ENCODE measurements around the gene MICB.
A peak's percentile ranks its signal among the peaks of the same experiment; 100 is the strongest.
"Not testable (repeated sequence)": the region's sequence is repeated elsewhere in the genome, so short reads cannot be mapped to it uniquely, and the experiment has no call there.

The MICB gene

GRCh38 chr6:31493550-31493874, 4.4 kb upstream of the MICB start:
- Histone ChIP-seq H3K27me3 (ENCODE audit: insufficient read depth, low read length) (peaks cover 44% of the 10 kb centered on the region), H3K4me3 (ENCODE audit: low read length) (peak overlapping the region; percentile 80; the same call in 1 of the 2 replicates)
- not testable (repeated sequence) for H3K9me3 ChIP-seq (ENCODE audit: insufficient read depth, low read depth, low read length); H3K4me1 ChIP-seq (ENCODE audit: insufficient read depth, low read length); H3K9ac ChIP-seq (ENCODE audit: low read depth, low read length); H3K36me3 ChIP-seq (ENCODE audit: insufficient read depth, low read depth, low read length); H3K27ac ChIP-seq (ENCODE audit: low read length)

- H3K9me3 ChIP-seq (ENCODE audit: insufficient read depth, low read depth, low read length): no peaks in the 10 kb centered on the region
- H3K27me3 ChIP-seq (ENCODE audit: insufficient read depth, low read length): peaks cover 50% of the 10 kb centered on the region
- H3K4me3 ChIP-seq (ENCODE audit: low read length): peak overlapping the region; percentile 80
- H3K36me3 ChIP-seq (ENCODE audit: insufficient read depth, low read depth, low read length): no peaks in the 10 kb centered on the region
- H3K4me1 ChIP-seq (ENCODE audit: insufficient read depth, low read length): peaks cover 6% of the 10 kb centered on the region
- no peak overlapping the region for H3K27ac ChIP-seq (ENCODE audit: low read length)
- H3K9ac ChIP-seq (ENCODE audit: low read depth, low read length): peak overlapping the region; percentile 61; the same call in 1 of the 2 replicates
Observed at GRCh38 chr6:31493875-31494694, 3.9 kb upstream of the MICB start.

- Histone ChIP-seq H3K9me3 (ENCODE audit: insufficient read depth, low read depth, low read length) (no peaks in the 10 kb centered on the region), H3K27ac (ENCODE audit: low read length) (no peak overlapping the region), H3K36me3 (ENCODE audit: insufficient read depth, low read depth, low read length) (no peaks in the 10 kb centered on the region), H3K9ac (ENCODE audit: low read depth, low read length) (peak overlapping the region; percentile 61; the same call in 1 of the 2 replicates), H3K4me3 (ENCODE audit: low read length) (peak overlapping the region; percentile 80), H3K4me1 (ENCODE audit: insufficient read depth, low read length) (peaks cover 6% of the 10 kb centered on the region), H3K27me3 (ENCODE audit: insufficient read depth, low read length) (peaks cover 56% of the 10 kb centered on the region)
Observed at GRCh38 chr6:31495580-31495979, 2.4 kb upstream of the MICB start.

GRCh38 chr6:31496826-31497225, 1.1 kb upstream of the MICB start:
- H3K27ac ChIP-seq (ENCODE audit: low read length); H3K36me3 ChIP-seq (ENCODE audit: insufficient read depth, low read depth, low read length); H3K9me3 ChIP-seq (ENCODE audit: insufficient read depth, low read depth, low read length); H3K9ac ChIP-seq (ENCODE audit: low read depth, low read length); H3K4me1 ChIP-seq (ENCODE audit: insufficient read depth, low read length): not testable (repeated sequence)
- H3K4me3 ChIP-seq (ENCODE audit: low read length): peak overlapping the region; percentile 72; the same call in 1 of the 2 replicates
- peaks cover 56% of the 10 kb centered on the region for H3K27me3 ChIP-seq (ENCODE audit: insufficient read depth, low read length)

GRCh38 chr6:31498748-31499147, 803 bp downstream of the MICB start:
- H3K4me3 ChIP-seq (ENCODE audit: low read length): peak overlapping the region; percentile 72
- H3K9ac ChIP-seq (ENCODE audit: low read depth, low read length): peak overlapping the region; percentile 37; the same call in 1 of the 2 replicates
- no peaks in the 10 kb centered on the region for H3K36me3 ChIP-seq (ENCODE audit: insufficient read depth, low read depth, low read length)
- H3K4me1 ChIP-seq (ENCODE audit: insufficient read depth, low read length): peaks cover 6% of the 10 kb centered on the region
- H3K9me3 ChIP-seq (ENCODE audit: insufficient read depth, low read depth, low read length): no peaks in the 10 kb centered on the region
- H3K27me3 ChIP-seq (ENCODE audit: insufficient read depth, low read length): peaks cover 56% of the 10 kb centered on the region
- H3K27ac ChIP-seq (ENCODE audit: low read length): no peak overlapping the region

- not testable (repeated sequence) for H3K4me3 ChIP-seq (ENCODE audit: low read length); H3K9me3 ChIP-seq (ENCODE audit: insufficient read depth, low read depth, low read length); H3K27ac ChIP-seq (ENCODE audit: low read length); H3K9ac ChIP-seq (ENCODE audit: low read depth, low read length); H3K36me3 ChIP-seq (ENCODE audit: insufficient read depth, low read depth, low read length); H3K4me1 ChIP-seq (ENCODE audit: insufficient read depth, low read length)
- peaks cover 48% of the 10 kb centered on the region for H3K27me3 ChIP-seq (ENCODE audit: insufficient read depth, low read length)
Observed at GRCh38 chr6:31499648-31500047, 1.7 kb downstream of the MICB start.

- H3K9me3 ChIP-seq (ENCODE audit: insufficient read depth, low read depth, low read length): no peaks in the 10 kb centered on the region
- peaks cover 13% of the 10 kb centered on the region for H3K36me3 ChIP-seq (ENCODE audit: insufficient read depth, low read depth, low read length)
- H3K27ac ChIP-seq (ENCODE audit: low read length): no peak overlapping the region
- no peaks in the 10 kb centered on the region for H3K4me1 ChIP-seq (ENCODE audit: insufficient read depth, low read length)
- H3K27me3 ChIP-seq (ENCODE audit: insufficient read depth, low read length): peaks cover 19% of the 10 kb centered on the region
- no peak overlapping the region for H3K9ac ChIP-seq (ENCODE audit: low read depth, low read length)
- no peak overlapping the region for H3K4me3 ChIP-seq (ENCODE audit: low read length)
Observed at GRCh38 chr6:31502586-31502985, 4.6 kb downstream of the MICB start.

GRCh38 chr6:31509036-31509435, 11.1 kb downstream of the MICB start:
- H3K36me3 ChIP-seq (ENCODE audit: insufficient read depth, low read depth, low read length): peaks cover 31% of the 10 kb centered on the region
- not testable (repeated sequence) for H3K9ac ChIP-seq (ENCODE audit: low read depth, low read length); H3K4me3 ChIP-seq (ENCODE audit: low read length); H3K27ac ChIP-seq (ENCODE audit: low read length); H3K4me1 ChIP-seq (ENCODE audit: insufficient read depth, low read length); H3K9me3 ChIP-seq (ENCODE audit: insufficient read depth, low read depth, low read length); H3K27me3 ChIP-seq (ENCODE audit: insufficient read depth, low read length)

- no peak overlapping the region for H3K27ac ChIP-seq (ENCODE audit: low read length)
- H3K9ac ChIP-seq (ENCODE audit: low read depth, low read length): no peak overlapping the region
- peaks cover 31% of the 10 kb centered on the region for H3K36me3 ChIP-seq (ENCODE audit: insufficient read depth, low read depth, low read length)
- no peaks in the 10 kb centered on the region for H3K4me1 ChIP-seq (ENCODE audit: insufficient read depth, low read length)
- H3K27me3 ChIP-seq (ENCODE audit: insufficient read depth, low read length): no peaks in the 10 kb centered on the region
- H3K4me3 ChIP-seq (ENCODE audit: low read length): no peak overlapping the region
- H3K9me3 ChIP-seq (ENCODE audit: insufficient read depth, low read depth, low read length): no peaks in the 10 kb centered on the region
Observed at GRCh38 chr6:31510007-31510406, 12.1 kb downstream of the MICB start.

GRCh38 chr6:31513456-31514165, 15.7 kb downstream of the MICB start:
- Histone ChIP-seq H3K9me3 (ENCODE audit: insufficient read depth, low read depth, low read length) (no peaks in the 10 kb centered on the region), H3K27ac (ENCODE audit: low read length) (no peak overlapping the region), H3K36me3 (ENCODE audit: insufficient read depth, low read depth, low read length) (peaks cover 10% of the 10 kb centered on the region), H3K4me3 (ENCODE audit: low read length) (no peak overlapping the region), H3K27me3 (ENCODE audit: insufficient read depth, low read length) (no peaks in the 10 kb centered on the region), H3K4me1 (ENCODE audit: insufficient read depth, low read length) (no peaks in the 10 kb centered on the region), H3K9ac (ENCODE audit: low read depth, low read length) (no peak overlapping the region)

- Histone ChIP-seq H3K27ac (ENCODE audit: low read length) (no peak overlapping the region), H3K36me3 (ENCODE audit: insufficient read depth, low read depth, low read length) (no peaks in the 10 kb centered on the region), H3K27me3 (ENCODE audit: insufficient read depth, low read length) (no peaks in the 10 kb centered on the region), H3K4me3 (ENCODE audit: low read length) (no peak overlapping the region), H3K9me3 (ENCODE audit: insufficient read depth, low read depth, low read length) (no peaks in the 10 kb centered on the region), H3K9ac (ENCODE audit: low read depth, low read length) (no peak overlapping the region), H3K4me1 (ENCODE audit: insufficient read depth, low read length) (no peaks in the 10 kb centered on the region)
Observed at GRCh38 chr6:31521835-31522234, 23.9 kb downstream of the MICB start.

- no peaks in the 10 kb centered on the region for H3K9me3 ChIP-seq (ENCODE audit: insufficient read depth, low read depth, low read length)
- peaks cover 14% of the 10 kb centered on the region for H3K36me3 ChIP-seq (ENCODE audit: insufficient read depth, low read depth, low read length)
- H3K27me3 ChIP-seq (ENCODE audit: insufficient read depth, low read length): no peaks in the 10 kb centered on the region
- no peaks in the 10 kb centered on the region for H3K4me1 ChIP-seq (ENCODE audit: insufficient read depth, low read length)
- H3K4me3 ChIP-seq (ENCODE audit: low read length): no peak overlapping the region
- no peak overlapping the region for H3K27ac ChIP-seq (ENCODE audit: low read length)
- H3K9ac ChIP-seq (ENCODE audit: low read depth, low read length): no peak overlapping the region
Observed at GRCh38 chr6:31525553-31525931, 27.6 kb downstream of the MICB start.
